Keratinocyte (primary cell): ENCODE measurements around the gene GBGT1. TPM values are rescaled to one million over a fixed set of nuclear protein-coding genes. Genes with fewer than 3 reads are reported as not detected.

ENCODE experiments used
- DNase-seq: peaks from one replicate; pipeline ENCODE4 v3.0.0-alpha.2; 2011; ENCODE audit warnings: low read depth, missing footprints, low spot score
- FAIRE-seq: peaks from 2 replicates; lab custom pipeline; 2011; peaks lifted over from hg19 to GRCh38; lab: Jason Lieb, UNC
- H2AFZ ChIP-seq: 2 replicates; pipeline ENCODE4 v1.6.0; 2012; ENCODE audit warnings: low read length, control low read depth, inconsistent platforms; ENCODE audit not compliant: control insufficient read depth
- H3K27ac ChIP-seq: 2 replicates; pipeline ENCODE4 v1.5.1; 2011; ENCODE audit warnings: low read length; ENCODE audit not compliant: control insufficient read depth, insufficient read depth
- H3K27me3 ChIP-seq: 3 replicates; pipeline ENCODE4 v1.6.0; 2011; ENCODE audit warnings: low read length; ENCODE audit not compliant: control insufficient read depth, insufficient read depth; ENCODE audit errors: extremely low read depth
- H3K36me3 ChIP-seq, 2 experiments: 2 replicates in 1 of 2; 3 replicates in 1 of 2; pipeline ENCODE4 v1.5.1; 2011; ENCODE audit warnings: low read length in 2 of 2, mild to moderate bottlenecking in 1 of 2; ENCODE audit not compliant: control insufficient read depth in 2 of 2, insufficient read depth in 2 of 2; ENCODE audit errors: extremely low read depth in 1 of 2
- H3K4me1 ChIP-seq: 3 replicates; pipeline ENCODE4 v1.5.1; 2011; ENCODE audit warnings: low read length; ENCODE audit not compliant: control insufficient read depth, insufficient read depth; ENCODE audit errors: extremely low read depth
- H3K4me2 ChIP-seq: 3 replicates; pipeline ENCODE4 v1.6.0; 2011; ENCODE audit warnings: low read depth, low read length; ENCODE audit not compliant: control insufficient read depth, insufficient read depth; ENCODE audit errors: extremely low read depth
- H3K4me3 ChIP-seq, 3 experiments: fragments of 200-600 bp in 1 of 3; sonication (generic) in 1 of 3; 2 replicates in 2 of 3; 3 replicates in 1 of 3; pipeline ENCODE4 v1.5.1; 2011 to 2016; ENCODE audit warnings: low read length in 3 of 3, mild to moderate bottlenecking in 3 of 3, control low read depth in 2 of 3, inconsistent platforms in 1 of 3, low read depth in 1 of 3, mixed read lengths in 1 of 3, mixed run types in 1 of 3, moderate library complexity in 1 of 3; ENCODE audit not compliant: control insufficient read depth in 2 of 3, insufficient read depth in 2 of 3; ENCODE audit errors: extremely low read depth in 1 of 3
- H3K79me2 ChIP-seq: 2 replicates; pipeline ENCODE4 v1.6.0; 2012; ENCODE audit warnings: low read length; ENCODE audit not compliant: control insufficient read depth, insufficient read depth
- H3K9ac ChIP-seq: 3 replicates; pipeline ENCODE4 v1.6.0; 2011; ENCODE audit warnings: low read length; ENCODE audit not compliant: control insufficient read depth, insufficient read depth; ENCODE audit errors: extremely low read depth
- H3K9me1 ChIP-seq: 3 replicates; pipeline ENCODE4 v1.6.0; 2011; ENCODE audit warnings: low read length; ENCODE audit not compliant: control insufficient read depth, insufficient read depth; ENCODE audit errors: extremely low read depth
- H3K9me3 ChIP-seq: 2 replicates; pipeline ENCODE4 v1.5.1; 2012; ENCODE audit warnings: low read depth, low read length; ENCODE audit not compliant: control insufficient read depth
- H4K20me1 ChIP-seq: 3 replicates; pipeline ENCODE4 v1.6.0; 2011; ENCODE audit warnings: low read length; ENCODE audit not compliant: control insufficient read depth, insufficient read depth; ENCODE audit errors: extremely low read depth
- CTCF ChIP-seq, 3 experiments: IDR thresholded peaks in 1 of 3; conservative IDR thresholded peaks in 1 of 3; optimal IDR thresholded peaks in 1 of 3; 2 replicates in 2 of 3; 3 replicates in 1 of 3; pipeline versions ENCODE3 to v1.5.1; 2011; ENCODE audit warnings: low read length in 3 of 3, mild to moderate bottlenecking in 3 of 3, moderate library complexity in 2 of 3, control low read depth in 1 of 3, inconsistent platforms in 1 of 3; ENCODE audit not compliant: insufficient read depth in 2 of 3; ENCODE audit errors: extremely low read depth in 1 of 3
- EZH2 ChIP-seq: IDR thresholded peaks from one replicate; pipeline ENCODE4 v1.6.1; 2012; ENCODE audit warnings: inconsistent platforms, mild to moderate bottlenecking, low read length, moderate library complexity
- dilution Hi-C: fragments of 300-500 bp; cut with MboI; formaldehyde crosslinking; loops from one replicate; pipeline ENCODE4 v1.7.0; 2020; ENCODE audit warnings: low sequenced_read_pairs; ENCODE audit not compliant: extremely low pct_ligation_motif_present
- polyA plus RNA-seq, 5 experiments: library from polyadenylated mRNA; depleted of rRNA in 3 of 5; stranded (reverse) in 3 of 5; stranded (forward) in 1 of 5; unstranded in 1 of 5; fragments of >200 nt; gene quantifications; 1 replicate in 1 of 5; 2 replicates in 3 of 5; 3 replicates in 1 of 5; pipeline versions ENCODE4 v1.2.1 to v1.2.3, GENCODE V29; 2011 to 2012; ENCODE audit warnings: missing spikeins in 2 of 5, low read depth in 1 of 5, low replicate concordance in 1 of 5

Gene GBGT1
- polyA plus RNA-seq, 1 donor (not counting 4 experiments of a cell fraction or from before 2014, with no cell fraction given): 0.54 TPM

- no peak overlapping the region for H3K4me2 ChIP-seq
- dilution Hi-C loops: no loop called here
- FAIRE-seq (no peak), DNase-seq (no peak)
- H3K27ac ChIP-seq: no peak overlapping the region
- H4K20me1 ChIP-seq: peaks cover 14% of the 10 kb centered on the region
- no peak overlapping the region for H3K9ac ChIP-seq
- no peak overlapping the region for H3K4me3 ChIP-seq
- H2AFZ ChIP-seq: no peak overlapping the region
- H3K36me3 ChIP-seq: peaks cover 0 to 2% of the 10 kb centered on the region in 2 experiments
- H3K27me3 ChIP-seq: no peaks in the 10 kb centered on the region
- no peaks in the 10 kb centered on the region for H3K9me1 ChIP-seq
- H3K9me3 ChIP-seq: no peaks in the 10 kb centered on the region
- H3K79me2 ChIP-seq: peaks cover 3% of the 10 kb centered on the region
- peaks cover 35% of the 10 kb centered on the region for H3K4me1 ChIP-seq
- TF ChIP-seq CTCF (optimal IDR thresholded peaks at IDR 0.05 in 1 of 3, IDR thresholded peaks at IDR 0.05 in 1 of 3, conservative IDR thresholded peaks at IDR 0.05 in 1 of 3; ENCODE audit: extremely low read depth in 1 of 3, insufficient read depth in 2 of 3, low read length in 3 of 3): no peak
- no peak for TF ChIP-seq EZH2
Observed at GRCh38 chr9:133124123-133124906, 39.4 kb downstream of the GBGT1 start.

- no peaks in the 10 kb centered on the region for H3K9me1 ChIP-seq
- H2AFZ ChIP-seq: no peak overlapping the region
- TF ChIP-seq CTCF (optimal IDR thresholded peaks at IDR 0.05 in 1 of 3, IDR thresholded peaks at IDR 0.05 in 1 of 3, conservative IDR thresholded peaks at IDR 0.05 in 1 of 3; ENCODE audit: extremely low read depth in 1 of 3, insufficient read depth in 2 of 3, low read length in 3 of 3) (no peak), EZH2 (no peak)
- no peaks in the 10 kb centered on the region for H3K9me3 ChIP-seq
- H3K36me3 ChIP-seq: no peaks in the 10 kb centered on the region
- no peak overlapping the region for H3K4me3 ChIP-seq
- no peak overlapping the region for H3K4me2 ChIP-seq
- FAIRE-seq: no peak
- H3K27me3 ChIP-seq: no peaks in the 10 kb centered on the region
- H3K27ac ChIP-seq: no peak overlapping the region
- H3K9ac ChIP-seq: no peak overlapping the region
- DNase-seq: no peak
- dilution Hi-C loops: no loop called here
- peaks cover 28% of the 10 kb centered on the region for H3K4me1 ChIP-seq
- peaks cover 12% of the 10 kb centered on the region for H4K20me1 ChIP-seq
- peaks cover 2% of the 10 kb centered on the region for H3K79me2 ChIP-seq
Observed at GRCh38 chr9:133122935-133123611, 40.6 kb downstream of the GBGT1 start.
